IMR-90 (cell line): ENCODE results near the gene DNASE2. TPM values are rescaled to one million over a fixed set of nuclear protein-coding genes. Genes with fewer than 3 reads are reported as not detected.

Experiments used
- ATAC-seq: fragments of 200-7000 bp; cut with Tn5 transposase; 2 replicates; pipeline ENCODE4 v1.9.1; 2020; ENCODE audit warnings: low read depth, mild to moderate bottlenecking, moderate library complexity
- BruUV-seq: library from RNA; stranded (reverse); fragments of 400-500 nt; replicated peaks from 2 replicates; lab custom pipeline; 2021; lab: Mats Ljungman, UMichigan
- CTCF ChIA-PET: fragments of 300-600 bp; formaldehyde crosslinking; extraction: SDS; loops from one replicate; lab custom pipeline; 2021; ENCODE audit warnings: antibody characterized with exemption; lab: Yijun Ruan, JAX
- POLR2A ChIA-PET: fragments of 300-600 bp; sonication (Branson Sonifier 250); formaldehyde crosslinking; loops from one replicate; lab custom pipeline; 2022; ENCODE audit warnings: antibody characterized with exemption; ENCODE audit not compliant: unreplicated experiment; lab: Charles Lee
- DNase-seq: peaks from one replicate; pipeline ENCODE4 v3.0.0; 2013
- H2AFZ ChIP-seq: replicated peaks from 2 replicates; pipeline ENCODE3; 2013; ENCODE audit warnings: low read length, mild to moderate bottlenecking; ENCODE audit not compliant: poor library complexity
- H2AK5ac ChIP-seq: 2 replicates; pipeline ENCODE4 v1.6.1; 2013; ENCODE audit warnings: low read depth, low read length, inconsistent platforms
- H2AK9ac ChIP-seq: replicated peaks from 2 replicates; pipeline ENCODE3; 2013; ENCODE audit warnings: mild to moderate bottlenecking, low read depth, low read length, moderate library complexity; ENCODE audit not compliant: poor library complexity
- H2BK120ac ChIP-seq: 2 replicates; pipeline ENCODE4 v1.6.1; 2013; ENCODE audit warnings: low read depth, low read length, inconsistent platforms
- H2BK15ac ChIP-seq: 3 replicates; pipeline ENCODE4 v1.6.1; 2013; ENCODE audit warnings: low read depth, low read length, inconsistent platforms
- H2BK20ac ChIP-seq: 2 replicates; pipeline ENCODE4 v1.6.1; 2013; ENCODE audit warnings: low read depth, mild to moderate bottlenecking, inconsistent platforms, low read length, moderate library complexity
- H2BK5ac ChIP-seq: 2 replicates; pipeline ENCODE4 v1.6.1; 2013; ENCODE audit warnings: mild to moderate bottlenecking, low read depth, low read length, inconsistent platforms; ENCODE audit not compliant: poor library complexity, severe bottlenecking
- H3K14ac ChIP-seq: replicated peaks from 2 replicates; pipeline ENCODE4 v1.6.1; 2013; ENCODE audit warnings: low read depth, low read length, inconsistent platforms
- H3K18ac ChIP-seq: 2 replicates; pipeline ENCODE4 v1.6.1; 2013; ENCODE audit warnings: low read depth, low read length, control low read depth
- H3K23ac ChIP-seq: 2 replicates; pipeline ENCODE4 v1.6.1; 2013; ENCODE audit warnings: low read depth, low read length, inconsistent platforms
- H3K27ac ChIP-seq: 2 replicates; pipeline ENCODE4 v1.5.1; 2013; ENCODE audit warnings: mild to moderate bottlenecking, control low read depth, low read length; ENCODE audit not compliant: insufficient read depth
- H3K27me3 ChIP-seq: 2 replicates; pipeline ENCODE4 v1.6.1; 2013; ENCODE audit warnings: low read length; ENCODE audit not compliant: control insufficient read depth, insufficient read depth
- H3K36me3 ChIP-seq: 2 replicates; pipeline ENCODE4 v1.6.1; 2013; ENCODE audit warnings: low read length, mixed read lengths; ENCODE audit not compliant: control insufficient read depth, insufficient read depth
- H3K4ac ChIP-seq: 2 replicates; pipeline ENCODE4 v1.6.1; 2013; ENCODE audit warnings: low read depth, low read length, inconsistent platforms
- H3K4me1 ChIP-seq: 2 replicates; pipeline ENCODE4 v1.6.1; 2013; ENCODE audit warnings: low read length, mixed read lengths; ENCODE audit not compliant: control insufficient read depth, insufficient read depth
- H3K4me2 ChIP-seq: 2 replicates; pipeline ENCODE4 v1.6.1; 2013; ENCODE audit warnings: low read depth, mild to moderate bottlenecking, control low read depth, low read length, moderate library complexity
- H3K4me3 ChIP-seq: 2 replicates; pipeline ENCODE4 v1.5.1; 2013; ENCODE audit warnings: low read depth, mild to moderate bottlenecking, control low read depth, low read length, moderate library complexity; ENCODE audit not compliant: insufficient read depth
- H3K56ac ChIP-seq: 2 replicates; pipeline ENCODE4 v1.6.1; 2013; ENCODE audit warnings: low read length, inconsistent platforms; ENCODE audit not compliant: insufficient read depth; ENCODE audit errors: extremely low read depth
- H3K79me1 ChIP-seq, 2 experiments: 2 replicates each; pipeline ENCODE4 v1.6.1; 2013; ENCODE audit warnings: low read length in 2 of 2, inconsistent platforms in 1 of 2, low read depth in 1 of 2
- H3K9ac ChIP-seq: 2 replicates; pipeline ENCODE4 v1.6.1; 2013; ENCODE audit warnings: low read depth, low read length, control low read depth
- H3K9me1 ChIP-seq: 2 replicates; pipeline ENCODE4 v1.6.1; 2013; ENCODE audit warnings: low read length, inconsistent platforms; ENCODE audit not compliant: insufficient read depth
- H3K9me3 ChIP-seq: 2 replicates; pipeline ENCODE4 v1.6.1; 2013; ENCODE audit warnings: low read length; ENCODE audit not compliant: control insufficient read depth, insufficient read depth
- H4K20me1 ChIP-seq: 2 replicates; pipeline ENCODE4 v1.6.1; 2013; ENCODE audit warnings: low read length, inconsistent platforms; ENCODE audit not compliant: insufficient read depth
- H4K5ac ChIP-seq: 2 replicates; pipeline ENCODE4 v1.6.1; 2013; ENCODE audit warnings: mild to moderate bottlenecking, low read depth, low read length, control low read depth
- H4K8ac ChIP-seq, 2 experiments: 2 replicates each; pipeline ENCODE4 v1.6.1; 2013; ENCODE audit warnings: low read depth in 2 of 2, low read length in 2 of 2, control low read depth in 1 of 2, inconsistent platforms in 1 of 2
- H4K91ac ChIP-seq: 2 replicates; pipeline ENCODE4 v1.6.1; 2013; ENCODE audit warnings: low read depth, low read length, inconsistent platforms; ENCODE audit not compliant: insufficient read depth
- CHD1 ChIP-seq: IDR thresholded peaks from 2 replicates; pipeline ENCODE4 v1.6.1; 2012; ENCODE audit warnings: low read depth, low read length, improper control_type of control experiment
- FOS ChIP-seq: fragments of 150-350 bp; IDR thresholded peaks from 2 replicates; pipeline ENCODE4 v1.6.1; 2016; ENCODE audit warnings: low read depth, low read length
- MAFK ChIP-seq: IDR thresholded peaks from 2 replicates; pipeline ENCODE4 v1.6.1; 2012; ENCODE audit warnings: low read depth, low read length, improper control_type of control experiment
- MAZ ChIP-seq: IDR thresholded peaks from 2 replicates; pipeline ENCODE4 v1.6.1; 2012; ENCODE audit warnings: low read depth, mild to moderate bottlenecking, low read length, improper control_type of control experiment, moderate library complexity, borderline replicate concordance
- NFE2L2 ChIP-seq: fragments of 150-350 bp; IDR thresholded peaks from 2 replicates; pipeline ENCODE4 v1.6.1; 2016; ENCODE audit warnings: low read depth, mild to moderate bottlenecking, low read length
- POLR2A ChIP-seq: IDR thresholded peaks from 2 replicates; pipeline ENCODE4 v1.6.1; 2012; ENCODE audit warnings: mild to moderate bottlenecking, low read depth, low read length
- RAD21 ChIP-seq: IDR thresholded peaks from 2 replicates; pipeline ENCODE4 v1.6.1; 2012; ENCODE audit warnings: low read length, improper control_type of control experiment
- RFX5 ChIP-seq: IDR thresholded peaks from 2 replicates; pipeline ENCODE4 v1.8.0; 2012; ENCODE audit warnings: low read depth, mild to moderate bottlenecking, low read length, moderate library complexity
- SMC3 ChIP-seq: fragments of 150-350 bp; IDR thresholded peaks from 2 replicates; pipeline ENCODE4 v1.6.1; 2016; ENCODE audit warnings: low read depth, mild to moderate bottlenecking, antibody characterized with exemption, low read length, moderate library complexity
- WGBS, 2 experiments: methylation state at CpG; one replicate each; pipeline versions ENCODE4 v1.1.5 to v1.1.7; 2013; ENCODE audit warnings: missing lambda C conversion rate in 2 of 2; ENCODE audit not compliant: insufficient read length in 1 of 2; ENCODE audit errors: extremely low coverage in 2 of 2; 5-methylcytosine and 5-hydroxymethylcytosine counted together
- dilution Hi-C: fragments of 300-500 bp; cut with HindIII; formaldehyde crosslinking; loops from one replicate; pipeline ENCODE4 v1.14.3; 2018; ENCODE audit warnings: low sequenced_read_pairs; ENCODE audit not compliant: unreplicated experiment
- in situ Hi-C: fragments of 300-500 bp; cut with MboI; formaldehyde crosslinking; loops from 3 replicates; pipeline ENCODE4 v1.14.3; 2019; ENCODE audit warnings: low sequenced_read_pairs, inconsistent platforms, mixed read lengths
- intact Hi-C: fragments of 100-400 bp; cut with micrococcal nuclease; formaldehyde crosslinking; loops from 2 replicates; pipeline ENCODE4 v1.10.0; 2022
- polyA plus RNA-seq, 3 experiments: library from polyadenylated mRNA; depleted of rRNA; stranded (reverse); fragments of >200 nt; gene quantifications; 2 replicates each; pipeline ENCODE4 v1.2.3, GENCODE V29; 2012; ENCODE audit warnings: low replicate concordance in 1 of 3
- total RNA-seq: library from RNA; depleted of rRNA; stranded (reverse); fragments of >200 nt; gene quantifications from 2 replicates; pipeline ENCODE4 v1.2.3, GENCODE V29; 2012
- TF ChIP-seq, protein P1 (sequence below): fragments of 150-350 bp; IDR thresholded peaks from 2 replicates; pipeline ENCODE4 v1.6.1; 2016; ENCODE audit warnings: low read depth, mild to moderate bottlenecking, low read length, moderate library complexity, borderline replicate concordance
- TF ChIP-seq, protein P2 (sequence below): fragments of 150-350 bp; IDR thresholded peaks from 2 replicates; pipeline ENCODE4 v1.6.1; 2017; ENCODE audit warnings: mild to moderate bottlenecking, antibody characterized with exemption, low read length, low read depth

The DNASE2 gene
- total and polyA plus RNA-seq, 2 of the 4 experiments (the other 2 are of a cell fraction): 9.5 to 31.1 TPM

DNA sequence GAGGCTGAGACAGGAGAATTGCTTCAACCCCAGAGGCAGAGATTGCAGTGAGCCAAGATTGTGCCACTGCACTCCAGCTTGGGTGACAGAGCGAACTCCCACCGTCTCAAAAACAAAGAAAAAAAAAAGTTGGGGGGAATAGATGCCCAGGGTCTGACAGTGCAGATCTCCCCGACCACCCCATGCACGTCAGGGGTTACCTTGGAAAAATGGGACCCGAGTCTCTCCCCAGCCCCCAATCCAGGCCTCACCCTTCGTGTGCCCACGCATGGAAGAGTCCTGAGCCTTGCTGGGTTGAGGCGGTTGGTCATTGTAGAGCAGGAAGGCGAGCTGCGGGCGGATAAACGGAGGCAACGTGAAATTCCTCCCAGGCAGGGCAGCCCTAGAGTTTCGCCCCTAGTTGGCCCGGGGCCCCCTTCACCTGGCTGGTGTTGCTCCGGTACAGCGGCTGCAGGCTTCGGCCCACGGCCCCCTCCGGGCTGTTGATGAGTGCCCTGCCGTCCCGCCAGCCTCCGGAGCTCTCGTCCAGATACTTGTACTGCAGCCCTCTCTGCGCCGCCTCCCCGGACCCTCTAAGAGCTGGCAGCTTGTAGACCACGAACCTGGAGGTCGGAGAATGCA, 588 bp downstream of the DNASE2 start:
- no TSS peak for BruUV-seq
- 11% methylated on average over 16 of the region's 29 CpGs; no CpG with 5 or more reads in 1 of the 2 experiments for WGBS, 2 experiments
- H3K4me3 ChIP-seq: peak overlapping the region; percentile 61
- no peak overlapping the region for H4K5ac ChIP-seq
- peak overlapping the region; percentile 81 for H3K4me2 ChIP-seq
- peak; percentile 6 for DNase-seq
- H4K8ac ChIP-seq: peak overlapping the region; percentile 28 to 66; a peak in 2 of 4 replicates
- no peak overlapping the region for H2BK20ac ChIP-seq
- in situ Hi-C loops: no loop called here
- peak overlapping the region; percentile 80 for H2AK9ac ChIP-seq
- intact Hi-C loops: no loop called here
- TF ChIP-seq RFX5 (no peak), RAD21 (no peak), MAZ (no peak), CHD1 (no peak), MAFK (no peak), FOS (no peak), POLR2A (no peak), NFE2L2 (no peak), SMC3 (no peak)
- TF ChIP-seq, protein P1, sequence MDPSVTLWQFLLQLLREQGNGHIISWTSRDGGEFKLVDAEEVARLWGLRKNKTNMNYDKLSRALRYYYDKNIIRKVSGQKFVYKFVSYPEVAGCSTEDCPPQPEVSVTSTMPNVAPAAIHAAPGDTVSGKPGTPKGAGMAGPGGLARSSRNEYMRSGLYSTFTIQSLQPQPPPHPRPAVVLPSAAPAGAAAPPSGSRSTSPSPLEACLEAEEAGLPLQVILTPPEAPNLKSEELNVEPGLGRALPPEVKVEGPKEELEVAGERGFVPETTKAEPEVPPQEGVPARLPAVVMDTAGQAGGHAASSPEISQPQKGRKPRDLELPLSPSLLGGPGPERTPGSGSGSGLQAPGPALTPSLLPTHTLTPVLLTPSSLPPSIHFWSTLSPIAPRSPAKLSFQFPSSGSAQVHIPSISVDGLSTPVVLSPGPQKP: no peak
- TF ChIP-seq, protein P2, sequence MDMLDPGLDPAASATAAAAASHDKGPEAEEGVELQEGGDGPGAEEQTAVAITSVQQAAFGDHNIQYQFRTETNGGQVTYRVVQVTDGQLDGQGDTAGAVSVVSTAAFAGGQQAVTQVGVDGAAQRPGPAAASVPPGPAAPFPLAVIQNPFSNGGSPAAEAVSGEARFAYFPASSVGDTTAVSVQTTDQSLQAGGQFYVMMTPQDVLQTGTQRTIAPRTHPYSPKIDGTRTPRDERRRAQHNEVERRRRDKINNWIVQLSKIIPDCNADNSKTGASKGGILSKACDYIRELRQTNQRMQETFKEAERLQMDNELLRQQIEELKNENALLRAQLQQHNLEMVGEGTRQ: no peak
- peak overlapping the region; percentile 99 for H2AFZ ChIP-seq
- peak overlapping the region; percentile 43; the same call in 1 of the 2 replicates for H3K4ac ChIP-seq
- H4K91ac ChIP-seq: no peak overlapping the region
- no peak overlapping the region for H2BK15ac ChIP-seq
- peak overlapping the region; percentile 36 for H3K9ac ChIP-seq
- POLR2A ChIA-PET: no interaction called here
- peak overlapping the region; percentile 21; the same call in 1 of the 2 replicates for H3K56ac ChIP-seq
- CTCF ChIA-PET: interaction anchor here (0.6 kb wide), 1 partner anchor 12 kb away, joined by 8 read pairs; no protein-coding TSS in a partner anchor
- H2AK5ac ChIP-seq: no peak overlapping the region
- no peak overlapping the region for H2BK120ac ChIP-seq
- H3K79me1 ChIP-seq: peaks cover 0 to 7% of the 10 kb centered on the region in 2 experiments; a peak in 1 of 4 replicates
- dilution Hi-C loops: no loop called here
- no peaks in the 10 kb centered on the region for H4K20me1 ChIP-seq
- peaks cover 5% of the 10 kb centered on the region; the same call in 1 of the 2 replicates for H3K4me1 ChIP-seq
- H3K18ac ChIP-seq: no peak overlapping the region
- H3K9me1 ChIP-seq: peaks cover 5% of the 10 kb centered on the region; the same call in 1 of the 2 replicates
- peak overlapping the region; percentile 7; the same call in 1 of the 2 replicates for H3K14ac ChIP-seq
- ATAC-seq: peak; percentile 53
- H3K27me3 ChIP-seq: peaks cover 16% of the 10 kb centered on the region
- peaks cover 12% of the 10 kb centered on the region; the same call in 1 of the 2 replicates for H3K36me3 ChIP-seq
- no peak overlapping the region; the same call in 1 of the 2 replicates for H3K23ac ChIP-seq
- H2BK5ac ChIP-seq: no peak overlapping the region
- peak overlapping the region; percentile 2; the same call in 1 of the 2 replicates for H3K27ac ChIP-seq
- H3K9me3 ChIP-seq: peaks cover 13% of the 10 kb centered on the region
